ENCODE data around the gene HMX2.

DNA sequence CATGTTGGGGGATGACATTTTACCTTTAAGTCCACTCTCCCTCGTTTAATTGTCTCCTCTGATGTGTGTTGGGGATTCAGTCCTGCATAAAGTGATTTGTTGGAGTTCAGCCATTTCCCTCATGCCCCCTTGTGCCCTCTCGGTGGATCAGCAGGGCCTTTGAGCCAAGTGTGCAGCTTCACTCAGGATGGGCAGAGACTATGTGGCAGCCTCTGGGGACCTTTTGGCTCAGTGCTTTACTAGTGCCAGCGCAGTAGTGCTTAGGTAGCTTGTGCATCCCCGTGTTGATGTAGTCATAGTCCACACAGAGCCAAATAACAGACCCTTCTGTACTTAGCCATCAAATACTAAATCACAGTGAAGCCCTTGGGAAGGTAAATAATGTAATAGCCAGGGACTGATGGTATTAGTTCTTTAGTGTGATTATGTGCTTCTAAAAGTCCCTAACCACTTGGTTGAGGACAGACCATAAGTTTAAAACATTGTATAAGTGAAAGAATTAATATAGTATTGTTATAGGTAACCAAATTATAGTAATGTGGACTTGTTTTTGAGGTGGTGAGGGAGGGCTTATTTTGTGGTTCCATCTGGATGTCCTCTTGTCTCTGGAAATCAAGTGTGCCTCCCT is 17.6 kb downstream of the HMX2 start:
- TF ChIP-seq, protein P1, sequence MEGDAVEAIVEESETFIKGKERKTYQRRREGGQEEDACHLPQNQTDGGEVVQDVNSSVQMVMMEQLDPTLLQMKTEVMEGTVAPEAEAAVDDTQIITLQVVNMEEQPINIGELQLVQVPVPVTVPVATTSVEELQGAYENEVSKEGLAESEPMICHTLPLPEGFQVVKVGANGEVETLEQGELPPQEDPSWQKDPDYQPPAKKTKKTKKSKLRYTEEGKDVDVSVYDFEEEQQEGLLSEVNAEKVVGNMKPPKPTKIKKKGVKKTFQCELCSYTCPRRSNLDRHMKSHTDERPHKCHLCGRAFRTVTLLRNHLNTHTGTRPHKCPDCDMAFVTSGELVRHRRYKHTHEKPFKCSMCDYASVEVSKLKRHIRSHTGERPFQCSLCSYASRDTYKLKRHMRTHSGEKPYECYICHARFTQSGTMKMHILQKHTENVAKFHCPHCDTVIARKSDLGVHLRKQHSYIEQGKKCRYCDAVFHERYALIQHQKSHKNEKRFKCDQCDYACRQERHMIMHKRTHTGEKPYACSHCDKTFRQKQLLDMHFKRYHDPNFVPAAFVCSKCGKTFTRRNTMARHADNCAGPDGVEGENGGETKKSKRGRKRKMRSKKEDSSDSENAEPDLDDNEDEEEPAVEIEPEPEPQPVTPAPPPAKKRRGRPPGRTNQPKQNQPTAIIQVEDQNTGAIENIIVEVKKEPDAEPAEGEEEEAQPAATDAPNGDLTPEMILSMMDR (IDR thresholded peaks at IDR 0.05), result no peak
- no peak for TF ChIP-seq EP300 (IDR thresholded peaks at IDR 0.05)
- no peak for TF ChIP-seq POLR2AphosphoS5 (IDR thresholded peaks at IDR 0.05)
